GM18861 (cell line): ENCODE results near the gene TMEM44.
"Not testable (repeated sequence)": the region's sequence is repeated elsewhere in the genome, so short reads cannot be mapped to it uniquely, and the experiment has no call there.

ENCODE experiments used
- ATAC-seq: cut with Tn5 transposase; IDR thresholded peaks from one replicate; pipeline ENCODE4 v1.9.1; 2021; ENCODE audit not compliant: unreplicated experiment

Gene TMEM44

DNA sequence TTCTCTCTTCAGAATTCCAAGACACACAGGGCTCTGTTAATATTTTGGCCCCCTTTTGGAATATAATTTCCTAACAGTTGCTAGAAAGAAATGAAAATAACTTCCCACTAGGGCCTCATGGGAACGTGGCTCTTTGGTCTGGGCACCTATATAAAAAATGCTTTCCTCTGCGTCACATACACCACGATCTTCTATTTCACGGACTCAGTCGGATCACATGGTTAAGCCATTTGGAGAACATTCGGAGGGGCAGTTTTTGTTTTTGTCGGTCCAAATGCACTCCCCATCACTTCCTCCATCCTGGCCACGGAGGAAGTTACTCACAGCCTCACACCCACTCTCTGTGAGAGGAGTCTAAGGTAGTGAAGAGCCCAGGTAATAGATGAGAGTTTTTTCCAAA lies 21.0 kb downstream of the TMEM44 start:
- no peak for ATAC-seq

DNA sequence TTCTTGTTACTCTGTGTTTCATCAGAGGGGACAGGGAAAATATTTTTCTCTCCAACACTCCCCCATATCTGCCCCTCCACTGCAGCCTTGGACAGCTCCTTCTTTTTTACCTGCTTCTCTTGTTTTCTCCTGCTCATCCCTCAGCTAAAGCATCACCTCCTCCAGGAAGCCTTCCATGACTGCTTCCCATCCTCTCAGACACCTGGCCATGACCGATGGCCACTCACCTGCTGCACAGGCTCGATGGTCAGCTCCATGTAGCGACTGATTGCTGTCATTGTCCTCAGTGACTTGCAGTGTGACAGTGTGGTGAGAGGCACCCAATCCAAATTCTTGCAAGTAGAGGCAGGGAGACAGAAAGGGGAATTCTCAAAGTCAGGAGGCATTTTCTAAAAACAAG lies 22.5 kb downstream of the TMEM44 start:
- no peak for ATAC-seq

DNA sequence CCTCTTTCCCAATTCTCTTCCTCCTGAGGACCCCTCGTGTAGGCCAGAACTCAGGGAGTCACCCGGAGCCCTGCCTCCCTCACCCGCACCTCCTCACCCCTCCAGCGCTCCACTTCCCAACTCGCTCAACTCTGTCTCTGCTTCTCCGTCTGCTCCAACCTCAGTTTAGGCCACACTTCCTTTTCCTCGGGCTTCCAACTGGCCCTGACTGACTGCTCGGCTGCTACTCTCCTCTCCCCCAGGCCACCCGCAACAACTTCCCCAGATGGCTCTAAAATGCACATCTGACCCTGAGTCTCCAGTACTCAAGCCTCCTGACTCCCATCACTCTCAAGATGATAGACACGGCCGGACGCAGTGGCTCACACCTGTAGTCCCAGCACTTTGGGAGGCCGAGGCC lies 23.6 kb downstream of the TMEM44 start:
- ATAC-seq, result no peak

DNA sequence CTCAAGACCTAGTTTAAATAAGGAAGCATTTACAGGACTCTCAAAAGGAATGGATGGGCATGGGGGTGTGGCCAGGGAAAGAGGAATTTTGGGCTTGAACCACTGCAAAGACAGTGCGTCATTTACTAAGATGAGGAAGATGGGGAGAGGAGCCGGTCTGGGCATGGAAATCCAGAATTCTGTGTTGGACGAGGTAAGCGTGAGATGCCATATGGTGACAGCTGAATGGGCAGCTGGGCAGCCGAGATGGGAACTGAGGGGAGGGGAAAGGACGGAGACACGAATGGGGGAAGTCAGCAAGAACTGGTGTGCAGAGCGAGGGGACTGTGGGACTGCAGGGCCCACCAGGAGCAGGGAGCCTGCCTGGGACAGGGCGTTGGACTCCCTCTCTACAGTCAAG lies 24.2 kb downstream of the TMEM44 start:
- ATAC-seq, result no peak

DNA sequence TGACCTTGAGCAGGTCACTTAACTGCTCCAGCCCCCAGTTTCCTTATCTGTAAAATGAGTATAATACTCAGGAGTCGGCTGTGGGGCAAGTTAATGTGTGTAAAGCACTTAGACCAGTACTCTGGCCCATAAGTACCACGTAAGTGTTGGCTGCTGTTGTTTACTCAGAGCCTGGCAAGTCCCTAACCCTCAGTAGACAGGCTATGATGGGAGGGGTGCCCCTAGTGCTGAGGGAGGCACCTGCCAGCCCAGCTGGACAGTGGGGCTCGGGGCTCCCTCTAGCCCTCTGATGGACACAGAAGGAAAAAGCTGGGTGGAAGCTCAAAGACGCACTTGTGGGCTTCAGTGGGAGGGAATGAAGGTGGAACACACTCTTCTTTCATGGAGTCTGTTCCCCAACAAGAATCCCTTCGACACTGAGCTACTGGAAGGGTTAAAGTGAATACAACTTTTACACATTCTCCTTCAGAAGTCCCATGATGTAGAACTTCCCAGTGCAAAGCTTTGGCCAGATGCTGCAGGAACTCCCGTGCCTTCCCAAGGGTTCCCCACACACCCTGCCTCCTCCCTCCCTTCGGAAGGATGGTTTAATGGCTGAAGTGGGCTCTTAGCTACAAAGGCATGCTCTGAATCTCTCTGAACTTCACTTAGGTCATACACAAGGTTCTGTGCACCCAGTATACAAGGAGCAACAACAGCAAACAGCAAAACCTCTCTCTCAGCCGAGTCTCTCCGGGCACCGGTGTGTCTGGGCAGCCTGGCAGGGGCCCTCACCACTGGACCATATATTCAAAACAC lies 25.4 kb downstream of the TMEM44 start:
- no peak for ATAC-seq

DNA sequence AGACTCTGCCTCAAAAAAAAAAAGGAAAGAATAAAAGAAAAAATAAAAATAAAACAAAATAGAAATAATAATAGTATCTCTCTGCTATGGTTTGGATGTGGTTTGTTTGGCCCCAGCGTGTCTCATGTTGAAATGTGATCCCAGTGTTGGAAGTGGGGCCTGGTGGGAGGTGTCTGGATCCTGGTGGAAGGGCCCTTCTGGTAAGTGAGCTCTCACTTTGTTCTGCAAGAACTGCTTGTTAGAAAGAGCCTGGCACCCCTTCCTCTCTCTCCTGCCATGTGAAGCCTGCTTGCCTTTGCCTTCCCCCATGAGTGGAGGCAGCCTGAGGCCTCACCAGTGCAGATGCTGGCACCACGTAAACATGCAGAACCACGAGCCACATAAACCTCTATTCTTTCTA lies 26.3 kb downstream of the TMEM44 start:
- ATAC-seq, result no peak

DNA sequence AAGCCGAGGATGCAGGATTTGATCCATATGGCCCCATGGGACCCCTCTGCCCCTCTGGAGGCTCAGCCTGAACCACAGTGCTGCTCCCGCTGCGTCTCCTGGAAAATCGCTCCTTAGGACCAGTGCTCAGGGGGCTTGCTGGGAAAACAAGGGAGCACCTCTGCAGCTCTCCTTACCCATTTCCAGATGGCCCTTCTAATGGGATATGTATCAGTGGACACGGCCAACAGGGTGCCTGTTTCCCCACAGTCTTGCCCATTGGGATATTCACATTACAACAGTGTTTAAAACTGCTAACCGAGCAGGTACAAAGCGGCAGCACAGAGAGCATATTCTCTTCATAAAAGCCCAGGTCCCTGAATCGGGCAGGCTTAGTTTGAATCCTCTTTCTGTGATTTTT lies 27.1 kb downstream of the TMEM44 start:
- no peak for ATAC-seq

DNA sequence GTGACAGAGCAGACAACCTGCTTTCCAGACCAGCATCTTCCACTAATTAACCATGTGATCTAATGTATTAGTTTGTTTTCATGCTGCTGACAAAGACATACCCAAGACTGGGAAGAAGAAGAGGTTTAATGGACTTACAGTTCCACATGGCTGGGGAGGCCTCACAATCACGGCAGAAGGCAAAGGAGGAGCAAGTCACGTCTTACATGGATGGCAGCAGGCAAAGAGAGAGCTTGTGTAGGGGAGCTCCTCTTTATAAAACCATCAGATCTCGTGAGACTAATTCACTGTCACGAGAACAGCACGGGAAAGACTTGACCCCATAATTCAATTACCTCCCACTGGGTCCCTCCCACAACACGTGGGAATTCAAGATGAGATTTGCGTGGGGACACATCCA lies 27.9 kb downstream of the TMEM44 start:
- not testable (repeated sequence) for ATAC-seq

DNA sequence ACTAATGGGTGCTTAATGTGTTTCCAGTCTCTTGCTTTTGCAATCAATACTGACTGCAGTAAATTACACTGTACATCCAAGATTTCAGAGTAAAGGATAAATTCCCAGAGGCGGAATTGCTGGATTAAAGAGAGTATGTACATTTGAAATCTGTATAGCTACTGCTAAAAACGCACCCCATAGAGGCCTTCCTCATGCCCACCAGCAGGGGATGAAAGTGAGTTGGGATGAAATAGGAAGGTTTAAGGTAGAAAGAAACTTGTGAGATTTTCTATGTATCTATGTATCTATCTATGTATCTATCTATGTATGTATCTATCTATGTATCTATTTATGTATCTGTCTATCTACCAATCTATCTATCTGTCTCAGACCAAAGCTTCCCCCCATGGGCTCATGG lies 28.4 kb downstream of the TMEM44 start:
- ATAC-seq, result no peak

DNA sequence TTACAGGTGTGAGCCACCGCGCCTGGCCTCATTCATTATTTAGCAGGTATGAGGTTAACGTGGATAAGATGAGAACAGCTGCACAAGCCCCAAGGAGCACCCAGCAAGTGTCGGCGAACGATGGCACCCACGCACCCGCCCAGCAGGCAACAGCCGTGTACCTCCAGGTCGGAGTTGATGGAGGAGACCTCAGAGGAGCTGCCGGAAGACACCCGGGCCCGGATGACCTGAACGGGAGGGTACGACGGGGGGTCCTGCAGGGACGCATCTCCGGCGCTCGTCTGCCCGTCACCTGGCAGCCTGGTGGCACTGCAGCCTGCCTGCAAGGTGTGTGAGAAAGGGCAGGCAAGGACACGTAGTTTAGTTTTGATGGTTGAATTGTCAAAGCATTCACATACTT lies 29.1 kb downstream of the TMEM44 start:
- ATAC-seq, result no peak

DNA sequence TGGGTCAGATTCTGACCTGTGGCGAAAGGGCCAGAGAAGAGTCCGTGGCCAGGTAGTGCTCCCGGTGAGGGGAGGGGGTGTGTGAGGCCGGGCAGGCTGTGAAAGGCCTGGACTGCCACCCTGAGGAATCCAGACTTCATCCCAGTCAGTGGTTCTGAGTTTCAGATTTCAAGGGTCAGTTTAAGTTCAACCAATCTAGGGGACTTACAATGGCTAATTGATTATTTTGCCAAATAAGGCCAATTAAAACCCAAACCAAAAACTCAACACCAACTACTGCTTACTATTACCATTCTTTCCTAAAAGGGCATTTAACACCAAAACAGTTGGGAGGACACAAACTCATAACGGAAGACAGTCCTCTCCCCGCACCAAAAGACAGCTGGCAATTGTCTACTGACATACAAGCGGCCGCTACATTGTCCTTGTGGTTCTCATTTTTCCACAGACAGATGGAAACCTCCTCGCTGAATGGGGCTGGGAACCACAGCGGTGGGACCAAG lies 30.5 kb downstream of the TMEM44 start:
- ATAC-seq, result no peak

DNA sequence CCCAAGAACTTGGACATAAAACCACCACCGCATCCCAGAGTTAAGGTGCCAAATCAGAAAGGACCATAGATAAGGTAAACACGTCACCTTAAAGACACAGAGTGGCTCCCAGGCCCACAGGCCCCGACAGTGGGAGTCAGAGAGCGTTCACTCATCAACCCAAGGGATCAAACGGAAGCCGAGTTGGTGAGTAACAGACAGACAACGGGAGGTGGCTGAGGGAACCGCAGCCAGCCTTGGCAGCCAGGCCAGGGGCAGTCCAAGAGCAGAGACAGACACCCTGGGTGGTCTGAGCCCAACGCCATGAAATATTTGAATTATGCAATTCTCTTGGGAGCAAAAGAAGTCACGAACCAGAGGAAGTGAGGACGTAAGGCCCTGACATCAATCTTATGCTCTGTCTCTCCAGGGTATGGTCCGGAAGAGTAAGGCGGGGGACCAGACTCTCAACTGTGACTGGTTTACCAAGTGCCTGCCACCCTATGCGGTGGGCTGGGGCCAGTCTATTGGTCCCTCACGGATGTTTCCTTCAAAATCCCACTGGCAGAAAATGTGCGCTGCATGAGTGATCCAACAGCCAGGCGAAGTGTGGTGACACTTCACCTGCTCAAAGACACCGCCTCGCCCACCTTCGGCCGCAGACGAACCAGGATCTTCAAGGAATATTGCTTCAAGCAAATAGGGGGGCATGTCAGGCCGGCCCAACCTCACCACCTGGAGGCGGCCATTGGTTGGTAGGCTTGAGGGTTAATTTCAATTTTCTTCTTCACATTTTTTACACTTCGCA lies 34.3 kb downstream of the TMEM44 start:
- no peak for ATAC-seq

DNA sequence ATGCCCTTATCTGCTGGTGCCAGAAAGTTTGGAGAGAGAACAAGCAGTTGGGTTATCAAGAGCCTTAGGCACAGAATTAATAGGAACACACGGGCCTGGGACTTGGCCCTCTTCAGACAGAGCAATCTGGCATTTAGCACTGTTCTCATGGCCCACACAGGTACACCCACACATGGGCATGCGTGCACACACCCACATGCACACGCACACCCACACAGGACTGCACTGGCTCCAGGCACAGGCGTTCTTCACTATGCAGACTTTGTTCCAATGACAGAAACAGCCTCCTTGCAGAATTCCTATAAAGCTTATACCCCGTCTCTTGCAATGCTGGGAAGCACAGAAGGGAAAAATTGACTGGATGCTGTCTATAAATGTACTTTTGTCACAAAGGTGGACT lies 36.3 kb downstream of the TMEM44 start:
- ATAC-seq, result no peak

DNA sequence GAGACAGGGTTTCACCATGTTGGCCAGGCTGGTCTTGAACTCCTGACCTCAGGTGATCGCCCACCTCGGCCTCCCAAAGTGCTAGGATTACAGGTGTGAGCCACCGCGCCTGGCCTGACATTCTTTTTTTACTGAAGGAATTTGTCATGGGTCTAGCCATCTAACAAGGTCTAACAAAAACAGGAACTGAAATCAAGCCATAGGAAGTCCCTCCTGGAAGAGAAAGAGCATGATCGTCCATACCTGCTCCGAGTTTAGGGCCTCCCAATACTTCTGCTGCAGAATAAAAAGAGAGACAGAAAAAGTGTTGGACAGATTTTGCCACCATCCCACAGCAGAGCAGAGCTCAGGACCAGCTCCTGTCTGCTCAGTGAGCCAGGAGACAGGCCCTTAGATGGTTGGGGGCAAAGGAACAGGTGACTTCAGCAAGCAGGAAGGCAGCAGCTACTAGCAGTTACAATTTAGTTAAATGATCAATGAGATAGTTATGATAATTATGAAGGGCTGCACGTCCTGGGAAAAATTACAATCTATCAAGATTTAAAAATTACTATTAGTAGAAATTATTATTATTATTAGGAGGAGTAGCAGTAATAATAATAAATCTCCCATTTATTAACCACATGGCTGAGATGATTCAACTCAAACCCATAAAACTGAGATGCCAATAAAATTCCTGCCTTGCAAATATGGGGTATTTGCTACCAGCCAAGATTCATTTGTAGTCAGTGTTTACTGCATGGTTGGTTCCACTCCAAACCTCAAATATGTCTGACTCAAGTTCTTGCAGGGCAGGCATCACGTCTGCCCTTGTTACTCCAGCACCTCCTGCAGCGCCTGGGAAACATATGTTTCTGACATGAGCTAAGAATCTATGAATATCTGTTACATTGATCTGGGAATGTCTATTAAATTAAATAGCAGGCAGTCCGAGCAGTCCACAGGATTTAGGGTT lies 40.1 kb downstream of the TMEM44 start:
- no peak for ATAC-seq

DNA sequence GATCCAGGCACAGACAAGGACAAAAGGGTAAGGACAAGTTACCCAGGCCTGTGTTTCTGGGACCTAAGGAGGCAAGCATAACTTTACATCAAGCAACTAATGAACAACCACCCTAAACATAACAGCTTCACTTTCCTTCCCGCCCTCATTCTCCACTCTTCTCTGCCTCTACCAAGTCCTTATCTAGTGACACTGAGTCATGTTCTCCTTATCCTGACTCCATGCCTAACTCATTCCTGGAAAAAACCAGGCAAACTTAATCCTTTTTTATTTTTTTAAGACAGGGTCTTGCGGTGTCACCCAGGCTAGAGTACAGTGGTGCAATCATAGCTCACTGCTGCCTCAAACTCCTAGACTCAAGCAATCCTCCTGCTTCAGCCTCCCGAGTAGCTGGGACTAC lies 44.5 kb downstream of the TMEM44 start:
- ATAC-seq, result no peak

DNA sequence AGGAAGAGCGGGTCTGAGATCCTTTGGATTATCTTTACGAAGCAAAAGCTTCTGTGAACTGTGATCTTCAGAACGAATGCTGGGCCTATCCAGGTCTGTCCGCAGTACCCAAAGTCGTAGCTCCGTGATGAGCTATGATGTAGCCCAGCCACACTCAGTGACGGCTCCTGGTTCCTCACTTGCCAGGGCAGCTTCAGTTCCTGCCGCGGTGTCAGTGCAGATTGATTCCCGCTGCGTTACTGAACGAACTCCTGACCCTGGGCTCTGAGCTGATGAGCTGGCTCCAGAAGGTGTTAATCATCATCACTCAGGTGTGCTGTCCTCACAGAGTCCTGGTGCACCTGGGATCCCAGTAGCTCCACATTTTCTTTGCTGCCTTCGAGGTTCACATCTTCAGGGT lies 45.0 kb downstream of the TMEM44 start:
- no peak for ATAC-seq

DNA sequence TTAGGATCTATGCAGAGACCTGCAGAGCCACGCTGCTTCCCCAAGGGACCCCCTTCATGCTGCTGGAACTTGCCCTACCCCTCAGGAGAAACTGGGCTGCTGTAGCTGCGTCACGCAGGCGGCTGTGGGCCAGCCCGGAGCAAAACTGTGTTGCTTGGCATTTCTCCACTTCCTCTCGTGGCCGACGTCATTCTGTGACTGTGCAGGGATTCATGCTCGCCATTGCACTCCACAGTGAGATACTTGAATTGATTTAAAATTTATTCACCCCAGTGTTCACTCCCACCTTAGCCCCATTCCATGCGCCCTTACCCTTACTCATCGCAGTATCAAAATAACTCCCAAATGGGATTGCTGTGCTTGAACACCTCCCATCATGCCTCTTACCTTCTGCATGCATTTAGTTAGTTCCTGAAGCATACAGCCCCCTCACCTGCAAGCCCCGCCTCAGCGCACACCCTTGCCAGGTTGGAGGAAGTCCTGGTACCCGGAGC lies 45.7 kb downstream of the TMEM44 start:
- no peak for ATAC-seq

DNA sequence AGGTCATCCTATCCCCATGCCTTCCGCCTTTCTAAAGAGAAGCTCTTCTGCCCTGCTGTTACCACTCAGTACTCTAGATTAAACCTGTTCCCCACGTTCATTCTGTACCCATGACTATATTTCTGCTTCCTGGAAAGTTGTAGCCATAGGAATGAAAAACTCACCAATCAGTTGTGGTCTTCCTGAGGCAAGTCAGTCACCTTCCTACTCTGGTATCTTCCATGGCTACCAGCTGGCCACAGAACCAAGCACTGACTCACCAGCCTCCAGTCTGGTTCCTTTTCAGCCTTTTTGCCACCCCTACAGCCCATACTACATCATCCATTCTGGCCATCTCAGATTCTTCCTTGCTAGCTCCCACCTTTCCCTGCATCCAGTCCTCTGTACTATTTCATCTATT lies 46.4 kb downstream of the TMEM44 start:
- ATAC-seq, result no peak

DNA sequence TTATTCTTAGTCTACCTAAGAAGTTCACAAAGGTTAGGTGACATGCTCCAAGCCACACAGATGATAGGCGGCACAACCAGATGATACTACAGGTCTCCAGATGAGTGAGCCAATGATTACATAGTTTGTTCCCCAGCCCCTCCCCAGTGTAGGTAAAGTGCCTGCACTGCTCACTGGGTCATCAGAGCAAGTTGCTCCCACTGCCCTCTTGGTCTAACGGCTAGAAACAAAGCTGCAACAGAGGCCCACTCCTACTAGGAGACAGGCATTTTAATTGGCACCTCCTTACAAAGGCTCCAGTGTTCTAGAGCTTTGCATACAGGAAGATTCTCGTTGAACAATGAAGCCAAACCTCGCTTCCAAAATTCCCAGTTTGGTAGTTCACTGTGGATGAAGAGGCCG lies 47.3 kb downstream of the TMEM44 start:
- no peak for ATAC-seq

DNA sequence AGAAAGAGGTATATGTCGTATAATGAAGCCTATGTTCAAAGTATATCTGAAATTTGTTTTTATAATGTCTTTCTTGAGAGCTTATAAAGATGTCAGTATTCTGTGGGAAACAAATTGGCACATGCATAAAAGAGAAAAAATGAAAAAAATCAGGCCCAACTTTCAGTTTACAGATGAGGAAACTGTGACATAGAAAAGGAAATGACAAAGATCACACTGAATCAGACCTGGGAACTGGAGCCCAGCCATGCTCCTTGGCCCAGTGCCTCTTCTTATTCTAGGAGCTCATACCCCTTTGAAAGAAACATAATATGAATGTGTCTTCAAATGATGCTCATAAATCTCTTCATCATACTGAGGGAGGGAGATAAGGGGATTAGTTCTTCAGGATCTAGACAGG lies 48.4 kb downstream of the TMEM44 start:
- ATAC-seq, result no peak

DNA sequence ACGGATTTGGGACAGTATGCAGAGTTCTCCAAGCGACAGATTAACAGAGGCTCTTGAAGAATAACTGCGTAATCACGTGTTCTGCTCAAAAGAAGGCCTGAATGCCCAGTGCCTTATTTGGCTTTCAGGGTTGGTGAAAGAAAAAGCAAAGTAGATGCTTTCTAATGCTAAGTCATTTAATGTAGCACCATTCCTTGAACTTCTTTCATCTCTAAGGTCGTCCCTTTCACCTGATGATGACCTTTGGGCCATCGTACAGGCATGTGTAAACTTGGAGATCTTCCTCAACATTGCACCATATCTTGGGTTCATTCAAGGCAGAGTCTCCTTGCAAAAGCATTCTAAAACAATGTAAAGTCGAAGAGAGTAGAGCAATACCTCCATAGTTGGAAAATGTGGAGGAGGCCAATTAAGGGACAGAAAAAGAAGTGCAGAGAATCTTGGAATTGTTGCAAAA lies 48.9 kb downstream of the TMEM44 start:
- ATAC-seq, result peak; percentile 5
